Gastrocnemius medialis (tissue), 4 donors: ENCODE measurements around the gene TMSB4X.

ENCODE experiments used
- CTCF ChIP-seq, 5 experiments: fragments of 450-650 bp in 3 of 5; fragments of 200-600 bp in 2 of 5; sonication (generic) in 2 of 5; IDR thresholded peaks in 4 of 5; conservative IDR thresholded peaks in 1 of 5; 1 replicate in 4 of 5; 2 replicates in 1 of 5; pipeline ENCODE4 v1.5.1; 2016 to 2019; ENCODE audit warnings: antibody characterized with exemption in 5 of 5, mild to moderate bottlenecking in 3 of 5, moderate library complexity in 3 of 5
- POLR2A ChIP-seq, 2 donors: fragments of 450-650 bp; IDR thresholded peaks; one replicate each; pipeline ENCODE4 v1.6.1; 2017; ENCODE audit warnings: antibody characterized with exemption in 2 of 2, mild to moderate bottlenecking in 2 of 2, moderate library complexity in 2 of 2

GRCh38 chrX:12946406-12946805 lies 28.5 kb upstream of the TMSB4X start:
- TF ChIP-seq POLR2A (IDR thresholded peaks at IDR 0.05) (no peak), CTCF (IDR thresholded peaks at IDR 0.05 in 4 of 5, conservative IDR thresholded peaks at IDR 0.05 in 1 of 5) (no peak)
